ENCODE measurements around the gene TNF. TPM values are rescaled to one million over a fixed set of nuclear protein-coding genes. Genes with fewer than 3 reads are reported as not detected.

TNF gene
- total RNA-seq, 1 donor from 2014 or later, result not detected

GRCh38 chr6:31569861-31570536 lies 5.4 kb upstream of the TNF start:
- TF ChIP-seq, protein P1, sequence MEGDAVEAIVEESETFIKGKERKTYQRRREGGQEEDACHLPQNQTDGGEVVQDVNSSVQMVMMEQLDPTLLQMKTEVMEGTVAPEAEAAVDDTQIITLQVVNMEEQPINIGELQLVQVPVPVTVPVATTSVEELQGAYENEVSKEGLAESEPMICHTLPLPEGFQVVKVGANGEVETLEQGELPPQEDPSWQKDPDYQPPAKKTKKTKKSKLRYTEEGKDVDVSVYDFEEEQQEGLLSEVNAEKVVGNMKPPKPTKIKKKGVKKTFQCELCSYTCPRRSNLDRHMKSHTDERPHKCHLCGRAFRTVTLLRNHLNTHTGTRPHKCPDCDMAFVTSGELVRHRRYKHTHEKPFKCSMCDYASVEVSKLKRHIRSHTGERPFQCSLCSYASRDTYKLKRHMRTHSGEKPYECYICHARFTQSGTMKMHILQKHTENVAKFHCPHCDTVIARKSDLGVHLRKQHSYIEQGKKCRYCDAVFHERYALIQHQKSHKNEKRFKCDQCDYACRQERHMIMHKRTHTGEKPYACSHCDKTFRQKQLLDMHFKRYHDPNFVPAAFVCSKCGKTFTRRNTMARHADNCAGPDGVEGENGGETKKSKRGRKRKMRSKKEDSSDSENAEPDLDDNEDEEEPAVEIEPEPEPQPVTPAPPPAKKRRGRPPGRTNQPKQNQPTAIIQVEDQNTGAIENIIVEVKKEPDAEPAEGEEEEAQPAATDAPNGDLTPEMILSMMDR (IDR thresholded peaks at IDR 0.05; ENCODE audit: unreplicated experiment), result no peak
- Mint-ChIP-seq H3K27me3 (ENCODE audit: unreplicated experiment) (peaks cover 5% of the 10 kb centered on the region), H3K9me3 (ENCODE audit: unreplicated experiment) (no peaks in the 10 kb centered on the region), H3K4me3 (ENCODE audit: unreplicated experiment) (no peak overlapping the region), H3K27ac (ENCODE audit: unreplicated experiment) (no peak overlapping the region), H3K36me3 (ENCODE audit: low read depth, unreplicated experiment) (no peaks in the 10 kb centered on the region), H3K4me1 (ENCODE audit: unreplicated experiment) (peaks cover 14% of the 10 kb centered on the region)
- no peak for DNase-seq (ENCODE audit: low spot score)

DNA sequence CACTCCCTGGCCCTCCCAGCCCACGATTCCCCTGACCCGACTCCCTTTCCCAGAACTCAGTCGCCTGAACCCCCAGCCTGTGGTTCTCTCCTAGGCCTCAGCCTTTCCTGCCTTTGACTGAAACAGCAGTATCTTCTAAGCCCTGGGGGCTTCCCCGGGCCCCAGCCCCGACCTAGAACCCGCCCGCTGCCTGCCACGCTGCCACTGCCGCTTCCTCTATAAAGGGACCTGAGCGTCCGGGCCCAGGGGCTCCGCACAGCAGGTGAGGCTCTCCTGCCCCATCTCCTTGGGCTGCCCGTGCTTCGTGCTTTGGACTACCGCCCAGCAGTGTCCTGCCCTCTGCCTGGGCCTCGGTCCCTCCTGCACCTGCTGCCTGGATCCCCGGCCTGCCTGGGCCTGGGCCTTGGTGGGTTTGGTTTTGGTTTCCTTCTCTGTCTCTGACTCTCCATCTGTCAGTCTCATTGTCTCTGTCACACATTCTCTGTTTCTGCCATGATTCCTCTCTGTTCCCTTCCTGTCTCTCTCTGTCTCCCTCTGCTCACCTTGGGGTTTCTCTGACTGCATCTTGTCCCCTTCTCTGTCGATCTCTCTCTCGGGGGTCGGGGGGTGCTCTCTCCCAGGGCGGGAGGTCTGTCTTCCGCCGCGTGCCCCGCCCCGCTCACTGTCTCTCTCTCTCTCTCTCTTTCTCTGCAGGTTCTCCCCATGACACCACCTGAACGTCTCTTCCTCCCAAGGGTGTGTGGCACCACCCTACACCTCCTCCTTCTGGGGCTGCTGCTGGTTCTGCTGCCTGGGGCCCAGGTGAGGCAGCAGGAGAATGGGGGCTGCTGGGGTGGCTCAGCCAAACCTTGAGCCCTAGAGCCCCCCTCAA lies 3.1 kb upstream of the TNF start, which contains the start of gene LTA:
Gene LTA (plus strand): TSS at position 249 of the 871 bp plus-strand sequence. CDS start 454 bp downstream, at position 703.
- H3K27me3 Mint-ChIP-seq (ENCODE audit: unreplicated experiment), result peaks cover 9% of the 10 kb centered on the region
- H3K36me3 Mint-ChIP-seq (ENCODE audit: low read depth, unreplicated experiment), result no peaks in the 10 kb centered on the region
- no peak for DNase-seq (ENCODE audit: low spot score)
- H3K9me3 Mint-ChIP-seq (ENCODE audit: unreplicated experiment), result no peaks in the 10 kb centered on the region
- peaks cover 15% of the 10 kb centered on the region for H3K4me1 Mint-ChIP-seq (ENCODE audit: unreplicated experiment)
- peak within 1 kb of the TSS; percentile 13 for H3K27ac Mint-ChIP-seq (ENCODE audit: unreplicated experiment)
- H3K4me3 Mint-ChIP-seq (ENCODE audit: unreplicated experiment), result no peak within 1 kb of the TSS
- TF ChIP-seq, protein P1 (IDR thresholded peaks at IDR 0.05; ENCODE audit: unreplicated experiment), result no peak

DNA sequence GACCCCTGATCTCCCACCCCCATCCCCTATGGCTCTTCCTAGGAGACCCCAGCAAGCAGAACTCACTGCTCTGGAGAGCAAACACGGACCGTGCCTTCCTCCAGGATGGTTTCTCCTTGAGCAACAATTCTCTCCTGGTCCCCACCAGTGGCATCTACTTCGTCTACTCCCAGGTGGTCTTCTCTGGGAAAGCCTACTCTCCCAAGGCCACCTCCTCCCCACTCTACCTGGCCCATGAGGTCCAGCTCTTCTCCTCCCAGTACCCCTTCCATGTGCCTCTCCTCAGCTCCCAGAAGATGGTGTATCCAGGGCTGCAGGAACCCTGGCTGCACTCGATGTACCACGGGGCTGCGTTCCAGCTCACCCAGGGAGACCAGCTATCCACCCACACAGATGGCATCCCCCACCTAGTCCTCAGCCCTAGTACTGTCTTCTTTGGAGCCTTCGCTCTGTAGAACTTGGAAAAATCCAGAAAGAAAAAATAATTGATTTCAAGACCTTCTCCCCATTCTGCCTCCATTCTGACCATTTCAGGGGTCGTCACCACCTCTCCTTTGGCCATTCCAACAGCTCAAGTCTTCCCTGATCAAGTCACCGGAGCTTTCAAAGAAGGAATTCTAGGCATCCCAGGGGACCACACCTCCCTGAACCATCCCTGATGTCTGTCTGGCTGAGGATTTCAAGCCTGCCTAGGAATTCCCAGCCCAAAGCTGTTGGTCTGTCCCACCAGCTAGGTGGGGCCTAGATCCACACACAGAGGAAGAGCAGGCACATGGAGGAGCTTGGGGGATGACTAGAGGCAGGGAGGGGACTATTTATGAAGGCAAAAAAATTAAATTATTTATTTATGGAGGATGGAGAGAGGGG lies 1.9 kb upstream of the TNF start:
- Mint-ChIP-seq H3K4me1 (ENCODE audit: unreplicated experiment) (peaks cover 13% of the 10 kb centered on the region), H3K9me3 (ENCODE audit: unreplicated experiment) (no peaks in the 10 kb centered on the region), H3K27me3 (ENCODE audit: unreplicated experiment) (peaks cover 9% of the 10 kb centered on the region), H3K4me3 (ENCODE audit: unreplicated experiment) (no peak overlapping the region), H3K36me3 (ENCODE audit: low read depth, unreplicated experiment) (no peaks in the 10 kb centered on the region), H3K27ac (ENCODE audit: unreplicated experiment) (peak overlapping the region; percentile 42)
- TF ChIP-seq, protein P1 (IDR thresholded peaks at IDR 0.05; ENCODE audit: unreplicated experiment), result no peak
- no peak for DNase-seq (ENCODE audit: low spot score)

GRCh38 chr6:31574106-31575061 lies 981 bp upstream of the TNF start:
- no peak for DNase-seq (ENCODE audit: low spot score)
- peaks cover 8% of the 10 kb centered on the region for H3K27me3 Mint-ChIP-seq (ENCODE audit: unreplicated experiment)
- no peak overlapping the region for H3K4me3 Mint-ChIP-seq (ENCODE audit: unreplicated experiment)

More at GRCh38 chr6:31574106-31575061, 981 bp upstream of the TNF start:
- no peaks in the 10 kb centered on the region for H3K36me3 Mint-ChIP-seq (ENCODE audit: low read depth, unreplicated experiment)
- H3K27ac Mint-ChIP-seq (ENCODE audit: unreplicated experiment), result no peak overlapping the region
- H3K9me3 Mint-ChIP-seq (ENCODE audit: unreplicated experiment), result no peaks in the 10 kb centered on the region
- peaks cover 13% of the 10 kb centered on the region for H3K4me1 Mint-ChIP-seq (ENCODE audit: unreplicated experiment)
- TF ChIP-seq, protein P1 (IDR thresholded peaks at IDR 0.05; ENCODE audit: unreplicated experiment), result no peak
